Keratinocyte (primary cell): ENCODE data around the gene OPRL1. TPM values are rescaled to one million over a fixed set of nuclear protein-coding genes. Genes with fewer than 3 reads are reported as not detected.

Source experiments
- DNase-seq: peaks from one replicate; pipeline ENCODE4 v3.0.0-alpha.2; 2011; ENCODE audit warnings: low read depth, missing footprints, low spot score
- FAIRE-seq: peaks from 2 replicates; lab custom pipeline; 2011; peaks lifted over from hg19 to GRCh38; lab: Jason Lieb, UNC
- H2AFZ ChIP-seq: 2 replicates; pipeline ENCODE4 v1.6.0; 2012; ENCODE audit warnings: low read length, control low read depth, inconsistent platforms; ENCODE audit not compliant: control insufficient read depth
- H3K27ac ChIP-seq: 2 replicates; pipeline ENCODE4 v1.5.1; 2011; ENCODE audit warnings: low read length; ENCODE audit not compliant: control insufficient read depth, insufficient read depth
- H3K27me3 ChIP-seq: 3 replicates; pipeline ENCODE4 v1.6.0; 2011; ENCODE audit warnings: low read length; ENCODE audit not compliant: control insufficient read depth, insufficient read depth; ENCODE audit errors: extremely low read depth
- H3K36me3 ChIP-seq, 2 experiments: 2 replicates in 1 of 2; 3 replicates in 1 of 2; pipeline ENCODE4 v1.5.1; 2011; ENCODE audit warnings: low read length in 2 of 2, mild to moderate bottlenecking in 1 of 2; ENCODE audit not compliant: control insufficient read depth in 2 of 2, insufficient read depth in 2 of 2; ENCODE audit errors: extremely low read depth in 1 of 2
- H3K4me1 ChIP-seq: 3 replicates; pipeline ENCODE4 v1.5.1; 2011; ENCODE audit warnings: low read length; ENCODE audit not compliant: control insufficient read depth, insufficient read depth; ENCODE audit errors: extremely low read depth
- H3K4me2 ChIP-seq: 3 replicates; pipeline ENCODE4 v1.6.0; 2011; ENCODE audit warnings: low read depth, low read length; ENCODE audit not compliant: control insufficient read depth, insufficient read depth; ENCODE audit errors: extremely low read depth
- H3K4me3 ChIP-seq, 3 experiments: fragments of 200-600 bp in 1 of 3; sonication (generic) in 1 of 3; 2 replicates in 2 of 3; 3 replicates in 1 of 3; pipeline ENCODE4 v1.5.1; 2011 to 2016; ENCODE audit warnings: low read length in 3 of 3, mild to moderate bottlenecking in 3 of 3, control low read depth in 2 of 3, inconsistent platforms in 1 of 3, low read depth in 1 of 3, mixed read lengths in 1 of 3, mixed run types in 1 of 3, moderate library complexity in 1 of 3; ENCODE audit not compliant: control insufficient read depth in 2 of 3, insufficient read depth in 2 of 3; ENCODE audit errors: extremely low read depth in 1 of 3
- H3K79me2 ChIP-seq: 2 replicates; pipeline ENCODE4 v1.6.0; 2012; ENCODE audit warnings: low read length; ENCODE audit not compliant: control insufficient read depth, insufficient read depth
- H3K9ac ChIP-seq: 3 replicates; pipeline ENCODE4 v1.6.0; 2011; ENCODE audit warnings: low read length; ENCODE audit not compliant: control insufficient read depth, insufficient read depth; ENCODE audit errors: extremely low read depth
- H3K9me1 ChIP-seq: 3 replicates; pipeline ENCODE4 v1.6.0; 2011; ENCODE audit warnings: low read length; ENCODE audit not compliant: control insufficient read depth, insufficient read depth; ENCODE audit errors: extremely low read depth
- H3K9me3 ChIP-seq: 2 replicates; pipeline ENCODE4 v1.5.1; 2012; ENCODE audit warnings: low read depth, low read length; ENCODE audit not compliant: control insufficient read depth
- H4K20me1 ChIP-seq: 3 replicates; pipeline ENCODE4 v1.6.0; 2011; ENCODE audit warnings: low read length; ENCODE audit not compliant: control insufficient read depth, insufficient read depth; ENCODE audit errors: extremely low read depth
- CTCF ChIP-seq, 3 experiments: IDR thresholded peaks in 1 of 3; conservative IDR thresholded peaks in 1 of 3; optimal IDR thresholded peaks in 1 of 3; 2 replicates in 2 of 3; 3 replicates in 1 of 3; pipeline versions ENCODE3 to v1.5.1; 2011; ENCODE audit warnings: low read length in 3 of 3, mild to moderate bottlenecking in 3 of 3, moderate library complexity in 2 of 3, control low read depth in 1 of 3, inconsistent platforms in 1 of 3; ENCODE audit not compliant: insufficient read depth in 2 of 3; ENCODE audit errors: extremely low read depth in 1 of 3
- EZH2 ChIP-seq: IDR thresholded peaks from one replicate; pipeline ENCODE4 v1.6.1; 2012; ENCODE audit warnings: inconsistent platforms, mild to moderate bottlenecking, low read length, moderate library complexity
- dilution Hi-C: fragments of 300-500 bp; cut with MboI; formaldehyde crosslinking; loops from one replicate; pipeline ENCODE4 v1.7.0; 2020; ENCODE audit warnings: low sequenced_read_pairs; ENCODE audit not compliant: extremely low pct_ligation_motif_present
- polyA plus RNA-seq, 5 experiments: library from polyadenylated mRNA; depleted of rRNA in 3 of 5; stranded (reverse) in 3 of 5; stranded (forward) in 1 of 5; unstranded in 1 of 5; fragments of >200 nt; gene quantifications; 1 replicate in 1 of 5; 2 replicates in 3 of 5; 3 replicates in 1 of 5; pipeline versions ENCODE4 v1.2.1 to v1.2.3, GENCODE V29; 2011 to 2012; ENCODE audit warnings: missing spikeins in 2 of 5, low read depth in 1 of 5, low replicate concordance in 1 of 5

Gene OPRL1
- polyA plus RNA-seq, 1 donor (not counting 4 experiments of a cell fraction or from before 2014, with no cell fraction given) = 0.25 TPM

DNA sequence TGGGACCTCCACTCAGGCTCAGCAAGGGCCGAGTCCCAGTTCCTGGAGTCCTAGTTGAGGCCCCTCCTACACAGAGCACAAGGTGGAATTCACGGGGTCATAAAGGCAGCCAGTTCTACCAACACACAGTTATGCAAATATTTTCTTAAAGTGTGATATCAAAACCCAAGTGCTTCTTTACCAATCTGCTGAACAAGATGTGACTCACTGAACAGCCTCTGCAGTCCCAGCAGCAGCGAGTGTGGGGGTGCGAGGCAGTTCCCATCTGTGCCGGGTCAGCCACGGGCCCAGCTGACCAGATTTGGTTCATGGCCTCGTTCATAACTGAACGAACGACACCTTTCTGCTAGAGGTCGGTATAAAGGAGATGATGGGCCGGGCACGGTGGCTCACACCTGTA, 21.3 kb upstream of the OPRL1 start:
- Histone ChIP-seq H3K9ac (no peak overlapping the region), H4K20me1 (peaks cover 2% of the 10 kb centered on the region), H3K9me1 (no peaks in the 10 kb centered on the region), H3K4me1 (peaks cover 29% of the 10 kb centered on the region), H3K9me3 (no peaks in the 10 kb centered on the region), H3K4me2 (no peak overlapping the region), H3K36me3 (no peaks in the 10 kb centered on the region), H3K27me3 (no peaks in the 10 kb centered on the region), H3K79me2 (no peaks in the 10 kb centered on the region), H2AFZ (no peak overlapping the region), H3K27ac (no peak overlapping the region), H3K4me3 (no peak overlapping the region)
- TF ChIP-seq CTCF (optimal IDR thresholded peaks at IDR 0.05 in 1 of 3, IDR thresholded peaks at IDR 0.05 in 1 of 3, conservative IDR thresholded peaks at IDR 0.05 in 1 of 3; ENCODE audit: extremely low read depth in 1 of 3, insufficient read depth in 2 of 3, low read length in 3 of 3) = no peak
- no peak for TF ChIP-seq EZH2
- no peak for DNase-seq
- dilution Hi-C loops = no loop called here
- FAIRE-seq = no peak

DNA sequence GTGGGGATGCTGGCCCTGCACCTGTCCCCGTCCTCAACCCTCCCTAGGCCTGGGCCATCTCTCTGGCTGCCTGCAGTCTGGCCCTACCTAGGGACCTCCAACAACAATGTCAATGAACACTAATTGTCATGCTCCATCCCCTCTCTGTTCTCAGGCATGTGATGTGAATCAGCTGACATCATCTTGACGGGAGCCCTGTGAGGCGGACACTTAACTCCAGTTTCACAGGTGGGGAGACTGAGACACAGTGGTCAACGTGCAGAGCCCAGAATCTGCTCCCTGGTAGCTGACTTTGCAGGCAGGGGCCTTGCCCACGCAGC, 17.6 kb upstream of the OPRL1 start:
- Histone ChIP-seq H4K20me1 (no peaks in the 10 kb centered on the region), H3K27me3 (no peaks in the 10 kb centered on the region), H3K36me3 (no peaks in the 10 kb centered on the region), H3K4me3 (peak overlapping the region; percentile 63 to 85 (median 78)), H3K79me2 (no peaks in the 10 kb centered on the region), H3K9ac (peak overlapping the region; percentile 78), H2AFZ (peak overlapping the region; percentile 37), H3K9me3 (no peaks in the 10 kb centered on the region), H3K4me2 (peak overlapping the region; percentile 82), H3K4me1 (peaks cover 42% of the 10 kb centered on the region), H3K27ac (peak overlapping the region; percentile 59), H3K9me1 (no peaks in the 10 kb centered on the region)
- DNase-seq (no peak), FAIRE-seq (no peak)
- dilution Hi-C loops = no loop called here
- TF ChIP-seq CTCF (optimal IDR thresholded peaks at IDR 0.05 in 1 of 3, IDR thresholded peaks at IDR 0.05 in 1 of 3, conservative IDR thresholded peaks at IDR 0.05 in 1 of 3; ENCODE audit: extremely low read depth in 1 of 3, insufficient read depth in 2 of 3, low read length in 3 of 3) (no peak), EZH2 (no peak)
